WTC11 (cell line): ENCODE results near the gene AK2. TPM values are rescaled to one million over a fixed set of nuclear protein-coding genes. Genes with fewer than 3 reads are reported as not detected.
A peak's percentile ranks its signal among the peaks of the same experiment; 100 is the strongest.

Source experiments
- ATAC-seq: fragments of 200-7000 bp; cut with Tn5 transposase; 2 replicates; pipeline ENCODE4 v1.10.0; 2021; ENCODE audit warnings: mild to moderate bottlenecking, moderate library complexity
- CTCF ChIA-PET: fragments of 300-600 bp; sonication (Branson Sonifier 250); formaldehyde crosslinking; loops from one replicate; lab custom pipeline; 2021; ENCODE audit warnings: antibody characterized with exemption; lab: Charles Lee
- POLR2A ChIA-PET: fragments of 350-600 bp; sonication (Branson Sonifier 250); formaldehyde crosslinking; loops from one replicate; lab custom pipeline; 2021; ENCODE audit warnings: antibody characterized with exemption; lab: Charles Lee
- DNase-seq: peaks from one replicate; pipeline ENCODE4 v3.0.0; 2021; ENCODE audit warnings: low spot score
- H3K27ac Mint-ChIP-seq: 2 replicates; pipeline ENCODE4 v1.8.0; 2021; ENCODE audit warnings: mixed read lengths
- H3K27me3 Mint-ChIP-seq: 2 replicates; pipeline ENCODE4 v1.8.0; 2021; ENCODE audit warnings: low read depth, mild to moderate bottlenecking, moderate library complexity, mixed read lengths
- H3K36me3 Mint-ChIP-seq: 2 replicates; pipeline ENCODE4 v1.8.0; 2021; ENCODE audit warnings: mixed read lengths
- H3K4me1 Mint-ChIP-seq: 2 replicates; pipeline ENCODE4 v1.8.0; 2022; ENCODE audit warnings: mixed read lengths
- H3K4me3 Mint-ChIP-seq: 2 replicates; pipeline ENCODE4 v1.8.0; 2021; ENCODE audit warnings: mild to moderate bottlenecking, moderate library complexity, mixed read lengths
- H3K9me3 Mint-ChIP-seq: 2 replicates; pipeline ENCODE4 v1.8.0; 2021; ENCODE audit warnings: mixed read lengths
- ATF3 ChIP-seq: sonication (generic); formaldehyde crosslinking; conservative IDR thresholded peaks from 2 replicates; pipeline ENCODE4 v1.8.1; 2022; ENCODE audit warnings: mild to moderate bottlenecking, missing genetic modification reagents
- E2F1 ChIP-seq: sonication (generic); formaldehyde crosslinking; IDR thresholded peaks from 2 replicates; pipeline ENCODE4 v1.8.0; 2022; ENCODE audit warnings: mild to moderate bottlenecking, missing genetic modification reagents
- E2F5 ChIP-seq: sonication (generic); formaldehyde crosslinking; IDR thresholded peaks from 2 replicates; pipeline ENCODE4 v1.8.1; 2022; ENCODE audit warnings: mild to moderate bottlenecking, moderate library complexity, missing genetic modification reagents
- ELF4 ChIP-seq: sonication (generic); formaldehyde crosslinking; IDR thresholded peaks from 2 replicates; pipeline ENCODE4 v1.8.1; 2022; ENCODE audit warnings: low read depth, mild to moderate bottlenecking, moderate library complexity, missing genetic modification reagents
- EMX1 ChIP-seq: fragments of 250-450 bp; sonication (Bioruptor Pico); IDR thresholded peaks from 2 replicates; pipeline ENCODE4 v1.8.0; 2021; ENCODE audit warnings: mild to moderate bottlenecking
- ESRRA ChIP-seq: sonication (generic); formaldehyde crosslinking; IDR thresholded peaks from 2 replicates; pipeline ENCODE4 v1.8.1; 2022; ENCODE audit warnings: mild to moderate bottlenecking, missing genetic modification reagents, borderline replicate concordance
- FOXK1 ChIP-seq: sonication (generic); formaldehyde crosslinking; IDR thresholded peaks from 2 replicates; pipeline ENCODE4 v1.8.0; 2022; ENCODE audit warnings: mild to moderate bottlenecking, moderate library complexity, missing genetic modification reagents
- FOXP1 ChIP-seq: sonication (generic); formaldehyde crosslinking; IDR thresholded peaks from 2 replicates; pipeline ENCODE4 v1.8.0; 2022; ENCODE audit warnings: missing genetic modification reagents, mild to moderate bottlenecking, moderate library complexity, borderline replicate concordance
- JAZF1 ChIP-seq: fragments of 250-450 bp; sonication (Bioruptor Pico); IDR thresholded peaks from 2 replicates; pipeline ENCODE4 v1.9.0; 2021; ENCODE audit warnings: moderate library complexity, mild to moderate bottlenecking, inconsistent platforms
- NFYB ChIP-seq: sonication (generic); formaldehyde crosslinking; conservative IDR thresholded peaks from 2 replicates; pipeline ENCODE4 v1.8.0; 2022; ENCODE audit warnings: low read depth, missing genetic modification reagents
- NR2C2 ChIP-seq: sonication (generic); formaldehyde crosslinking; IDR thresholded peaks from 2 replicates; pipeline ENCODE4 v1.8.0; 2022; ENCODE audit warnings: mild to moderate bottlenecking, missing genetic modification reagents
- SP1 ChIP-seq: sonication (generic); formaldehyde crosslinking; conservative IDR thresholded peaks from 2 replicates; pipeline ENCODE4 v1.8.1; 2022; ENCODE audit warnings: missing genetic modification reagents
- ZNF263 ChIP-seq: sonication (generic); formaldehyde crosslinking; IDR thresholded peaks from 2 replicates; pipeline ENCODE4 v1.8.1; 2022; ENCODE audit warnings: low read depth, mild to moderate bottlenecking, moderate library complexity, missing genetic modification reagents
- ZNF317 ChIP-seq: sonication (generic); formaldehyde crosslinking; IDR thresholded peaks from 2 replicates; pipeline ENCODE4 v1.8.1; 2023; ENCODE audit warnings: low read depth, mild to moderate bottlenecking, moderate library complexity, missing genetic modification reagents, borderline replicate concordance
- ZNF423 ChIP-seq: fragments of 250-450 bp; sonication (Bioruptor Pico); IDR thresholded peaks from 2 replicates; pipeline ENCODE4 v2.1.2; 2022; ENCODE audit warnings: mild to moderate bottlenecking, moderate library complexity
- total RNA-seq: library from RNA; stranded (reverse); gene quantifications from 3 replicates; pipeline ENCODE4 v1.2.3, GENCODE V29; 2021
- TF ChIP-seq, protein P1 (sequence below): sonication (generic); formaldehyde crosslinking; IDR thresholded peaks from 2 replicates; pipeline ENCODE4 v1.8.1; 2022; ENCODE audit warnings: low read depth, mild to moderate bottlenecking, moderate library complexity, missing genetic modification reagents, borderline replicate concordance

The AK2 gene
- total RNA-seq, 1 experiment from 2014 or later = 124 TPM

- H3K27ac Mint-ChIP-seq = no peak overlapping the region
- H3K36me3 Mint-ChIP-seq = no peaks in the 10 kb centered on the region
These were observed 45.0 kb upstream of the AK2 start for GRCh38 chr1:33081554-33082305.

GRCh38 chr1:33080885-33081553 is 44.3 kb upstream of the AK2 start, which contains the start of gene AZIN2:
Gene AZIN2, plus strand, starts transcription at chr1:33081153. Its CDS starts 1,097 bp downstream, at chr1:33082250.
- peaks cover 3% of the 10 kb centered on the region; the same call in 1 of the 2 replicates for H3K9me3 Mint-ChIP-seq
- H3K36me3 Mint-ChIP-seq = no peaks in the 10 kb centered on the region
- ChIA-PET CTCF (interaction anchor here (0.5 to 1.8 kb wide), 16 partner anchors 8 to 262 kb away, joined by 3 to 21 read pairs (median 4); partner anchors contain the start of gene HPCA), POLR2A (interaction anchor here (1.0 to 1.2 kb wide), 2 partner anchors 145 to 156 kb away, joined by 4 read pairs; no protein-coding TSS in a partner anchor)
- H3K4me3 Mint-ChIP-seq = peak within 1 kb of the TSS; percentile 79
- ATAC-seq (peak; percentile 97), DNase-seq (peak; percentile 98)
- H3K4me1 Mint-ChIP-seq = peaks cover 12% of the 10 kb centered on the region
- H3K27ac Mint-ChIP-seq = no peak within 1 kb of the TSS
- TF ChIP-seq ESRRA (CRISPR knock-in tag) (no peak), FOXP1 (peak; percentile 69; the same call in 1 of the 2 replicates), ZNF317 (CRISPR knock-in tag) (no peak), ZNF263 (CRISPR knock-in tag) (no peak), ELF4 (CRISPR knock-in tag) (no peak), JAZF1 (no peak), EMX1 (CRISPR knock-in tag) (no peak), ZNF423 (CRISPR knock-in tag) (no peak), NFYB (CRISPR knock-in tag) (peak; percentile 72), SP1 (CRISPR knock-in tag) (peak; percentile 67; the same call in 1 of the 2 replicates), FOXK1 (CRISPR knock-in tag) (0 out of 2 replicates have a peak, but pooled peaks have one; percentile 22), ATF3 (no peak), NR2C2 (no peak)
- TF ChIP-seq, protein P1, sequence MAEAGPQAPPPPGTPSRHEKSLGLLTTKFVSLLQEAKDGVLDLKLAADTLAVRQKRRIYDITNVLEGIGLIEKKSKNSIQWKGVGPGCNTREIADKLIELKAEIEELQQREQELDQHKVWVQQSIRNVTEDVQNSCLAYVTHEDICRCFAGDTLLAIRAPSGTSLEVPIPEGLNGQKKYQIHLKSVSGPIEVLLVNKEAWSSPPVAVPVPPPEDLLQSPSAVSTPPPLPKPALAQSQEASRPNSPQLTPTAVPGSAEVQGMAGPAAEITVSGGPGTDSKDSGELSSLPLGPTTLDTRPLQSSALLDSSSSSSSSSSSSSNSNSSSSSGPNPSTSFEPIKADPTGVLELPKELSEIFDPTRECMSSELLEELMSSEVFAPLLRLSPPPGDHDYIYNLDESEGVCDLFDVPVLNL (CRISPR knock-in tag) = no peak
- H3K27me3 Mint-ChIP-seq = peaks cover 72% of the 10 kb centered on the region

More at GRCh38 chr1:33081554-33082305, 45.0 kb upstream of the AK2 start:
- DNase-seq = peak; percentile 33
- CTCF ChIA-PET = interaction anchor here (0.7 to 1.9 kb wide), 13 partner anchors 12 to 261 kb away, joined by 3 to 21 read pairs (median 7); partner anchors contain the start of gene HPCA
- 0 out of 2 replicates have a peak, but pooled peaks have one; percentile 1 for ATAC-seq
- H3K27me3 Mint-ChIP-seq = peaks cover 75% of the 10 kb centered on the region
- POLR2A ChIA-PET = interaction anchor here (0.6 to 1.2 kb wide), 2 partner anchors 155 to 156 kb away, joined by 4 read pairs; no protein-coding TSS in a partner anchor
- peak overlapping the region; percentile 79 for H3K4me3 Mint-ChIP-seq
- TF ChIP-seq E2F5 (CRISPR knock-in tag) (0 out of 2 replicates have a peak, but pooled peaks have one; percentile 17), E2F1 (CRISPR knock-in tag) (no peak)
- peaks cover 12% of the 10 kb centered on the region for H3K4me1 Mint-ChIP-seq
- no peaks in the 10 kb centered on the region for H3K9me3 Mint-ChIP-seq
